T-cell (primary cell): Measurements from ENCODE around the gene EPHA3. TPM values are rescaled to one million over a fixed set of nuclear protein-coding genes. Genes with fewer than 3 reads are reported as not detected.

Source experiments
- ATAC-seq, 4 experiments: fragments of 200-7000 bp in 3 of 4; fragments of 150-1000 bp in 1 of 4; cut with Tn5 transposase; replicated peaks in 1 of 4; 1 replicate in 3 of 4; 2 replicates in 1 of 4; pipeline ENCODE4 v1.10.0; 2021; ENCODE audit warnings: moderate library complexity in 3 of 4, mild to moderate bottlenecking in 2 of 4, moderate number of reproducible peaks in 1 of 4
- CTCF ChIA-PET, 2 donors: fragments of 300-600 bp; sonication (Branson Sonifier 250); formaldehyde crosslinking; loops; one replicate each; lab custom pipeline; 2022; ENCODE audit warnings: antibody characterized with exemption in 2 of 2; lab: Charles Lee
- POLR2A ChIA-PET, 2 donors: fragments of 300-600 bp; sonication (Branson Sonifier 250); formaldehyde crosslinking; loops; one replicate each; lab custom pipeline; 2022; ENCODE audit warnings: antibody characterized with exemption in 2 of 2; lab: Charles Lee
- DNase-seq, 35 experiments: peaks; one replicate each; pipeline versions ENCODE4 v3.0.0 to v3.0.0-alpha.2; 2013 to 2023
- H3K27ac ChIP-seq: one replicate; pipeline ENCODE4 v1.5.1; 2013; ENCODE audit warnings: low read length
- H3K27me3 ChIP-seq, 2 experiments: replicated peaks in 1 of 2; 1 replicate in 1 of 2; 2 replicates in 1 of 2; pipeline versions ENCODE4 v1.6.1 to v1.7.0; 2013; ENCODE audit warnings: low read length in 1 of 2, mixed read lengths in 1 of 2; ENCODE audit not compliant: control insufficient read depth in 2 of 2, insufficient read depth in 2 of 2; ENCODE audit errors: extremely low read depth in 1 of 2
- H3K36me3 ChIP-seq, 2 donors: 1 replicate in 1 of 2; 2 replicates in 1 of 2; pipeline versions ENCODE4 v1.6.1 to v1.7.0; 2013; ENCODE audit warnings: low read length in 1 of 2; ENCODE audit not compliant: control insufficient read depth in 2 of 2, insufficient read depth in 1 of 2; ENCODE audit errors: extremely low read depth in 1 of 2
- H3K4me1 ChIP-seq, 2 experiments: 1 replicate in 1 of 2; 2 replicates in 1 of 2; pipeline versions ENCODE4 v1.6.1 to v1.7.0; 2013; ENCODE audit warnings: low read length in 2 of 2, mixed read lengths in 1 of 2; ENCODE audit not compliant: insufficient read depth in 2 of 2, control insufficient read depth in 1 of 2; ENCODE audit errors: extremely low read depth in 1 of 2
- H3K4me3 ChIP-seq, 2 donors: 1 replicate in 1 of 2; 2 replicates in 1 of 2; pipeline versions ENCODE4 v1.5.1 to v1.7.0; 2013; ENCODE audit warnings: mild to moderate bottlenecking in 2 of 2, low read length in 1 of 2, moderate library complexity in 1 of 2; ENCODE audit not compliant: control insufficient read depth in 1 of 2; ENCODE audit errors: extremely low read depth in 1 of 2
- H3K9me3 ChIP-seq: 2 replicates; pipeline ENCODE4 v1.7.0; 2013
- H3K27ac Mint-ChIP-seq, 2 donors: one replicate each; pipeline ENCODE4 v1.8.0; 2020 to 2021; ENCODE audit warnings: mild to moderate bottlenecking in 2 of 2, mixed read lengths in 2 of 2
- H3K27me3 Mint-ChIP-seq, 2 donors: one replicate each; pipeline ENCODE4 v1.8.0; 2021 to 2022; ENCODE audit warnings: mixed read lengths in 2 of 2
- H3K36me3 Mint-ChIP-seq: one replicate; pipeline ENCODE4 v1.8.0; 2021; ENCODE audit warnings: mixed read lengths
- H3K4me1 Mint-ChIP-seq, 3 donors: one replicate each; pipeline ENCODE4 v1.8.0; 2020 to 2022; ENCODE audit warnings: mixed read lengths in 3 of 3, mild to moderate bottlenecking in 1 of 3
- H3K4me3 Mint-ChIP-seq, 3 donors: one replicate each; pipeline ENCODE4 v1.8.0; 2020 to 2022; ENCODE audit warnings: mild to moderate bottlenecking in 3 of 3, mixed read lengths in 3 of 3, moderate library complexity in 3 of 3
- H3K9me3 Mint-ChIP-seq, 3 donors: one replicate each; pipeline ENCODE4 v1.8.0; 2020 to 2022; ENCODE audit warnings: mixed read lengths in 3 of 3
- WGBS: methylation state at CpG from one replicate; pipeline ENCODE4 v1.1.5; 2013; ENCODE audit warnings: missing lambda C conversion rate; ENCODE audit not compliant: insufficient coverage; 5-methylcytosine and 5-hydroxymethylcytosine counted together
- total RNA-seq, 35 experiments: library from RNA in 6 of 35; stranded (reverse) in 6 of 35; fragments of 120-200 nt in 1 of 35; gene quantifications; one replicate each; pipeline versions ENCODE4 v1.2.1 to v1.2.4 and lab custom pipeline; 2013 to 2026

Gene EPHA3
- total RNA-seq, 5 donors from 2014 or later (not counting 1 experiment from before 2014, with no cell fraction given) = not detected

GRCh38 chr3:89116476-89116875 is 9.1 kb downstream of the EPHA3 start:
- Histone ChIP-seq H3K36me3 (no peaks in the 10 kb centered on the region), H3K27me3 (peaks cover 2 to 4% of the 10 kb centered on the region in 2 experiments), H3K4me3 (no peak overlapping the region), H3K27ac (no peak overlapping the region), H3K4me1 (no peaks in the 10 kb centered on the region), H3K9me3 (no peaks in the 10 kb centered on the region)
- ChIA-PET POLR2A (no interaction called here), CTCF (interaction anchor here in 1 of 2 donors (0.7 kb wide), 1 partner anchor 901 kb away, joined by 3 read pairs; no protein-coding TSS in a partner anchor)
- ATAC-seq (no peak), DNase-seq (no peak)
- H3K27me3 Mint-ChIP-seq = peaks cover 9 to 15% of the 10 kb centered on the region in 2 donors
- no peak overlapping the region for H3K4me3 Mint-ChIP-seq
- no peaks in the 10 kb centered on the region for H3K9me3 Mint-ChIP-seq
- no peaks in the 10 kb centered on the region for H3K36me3 Mint-ChIP-seq
- no peak overlapping the region for H3K27ac Mint-ChIP-seq
- peaks cover 0 to 5% (median 3%) of the 10 kb centered on the region in 3 donors for H3K4me1 Mint-ChIP-seq

DNA sequence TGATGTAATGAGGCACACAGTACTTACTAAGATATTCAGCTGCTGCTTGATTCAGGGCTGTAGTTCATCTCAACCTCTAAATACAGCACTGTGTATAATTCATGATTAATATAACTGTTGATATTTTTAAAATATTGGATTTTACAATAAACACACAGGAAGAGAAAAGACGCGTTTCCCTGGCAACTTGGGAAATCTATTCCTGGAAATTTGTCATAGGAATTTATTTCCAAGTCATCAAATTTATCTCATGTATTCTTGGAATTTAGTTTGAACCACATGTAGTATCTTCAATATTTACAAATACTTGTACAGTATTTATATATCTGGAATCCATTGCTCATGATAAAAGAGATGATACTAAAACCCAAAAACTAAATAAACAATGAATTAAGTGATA is 30.6 kb downstream of the EPHA3 start:
- Mint-ChIP-seq H3K36me3 (no peaks in the 10 kb centered on the region), H3K27ac (no peak overlapping the region), H3K4me1 (no peaks in the 10 kb centered on the region), H3K4me3 (no peak overlapping the region), H3K9me3 (peaks cover 3 to 6% (median 3%) of the 10 kb centered on the region in 3 donors), H3K27me3 (no peaks in the 10 kb centered on the region)
- no peak overlapping the region for H3K27ac ChIP-seq
- no peaks in the 10 kb centered on the region for H3K9me3 ChIP-seq
- ATAC-seq = no peak
- no peaks in the 10 kb centered on the region for H3K36me3 ChIP-seq
- H3K27me3 ChIP-seq = no peaks in the 10 kb centered on the region
- POLR2A ChIA-PET = no interaction called here
- WGBS = no CpG with 5 or more reads among the region's 2 CpGs
- no peak overlapping the region for H3K4me3 ChIP-seq
- CTCF ChIA-PET = no interaction called here
- no peak for DNase-seq
- no peaks in the 10 kb centered on the region for H3K4me1 ChIP-seq

DNA sequence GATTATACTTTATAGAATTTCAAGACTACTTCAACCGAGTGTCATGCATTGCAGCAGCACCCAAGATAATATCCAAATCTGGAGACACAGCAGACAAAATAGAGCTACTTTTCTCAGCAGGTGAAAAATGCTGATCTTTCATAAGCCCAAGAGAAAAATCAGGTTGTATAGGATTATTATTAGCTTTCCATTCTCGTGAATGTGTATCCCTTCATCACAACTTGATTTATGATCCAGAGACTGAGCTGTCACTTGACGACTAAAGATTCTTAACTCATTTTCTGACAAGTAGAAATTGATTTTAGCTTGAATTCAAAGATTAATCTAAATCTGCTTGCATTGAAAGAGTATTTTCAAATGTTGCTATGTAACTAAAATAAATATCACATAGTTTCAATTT is 32.4 kb downstream of the EPHA3 start:
- Mint-ChIP-seq H3K27ac (no peak overlapping the region), H3K4me3 (no peak overlapping the region), H3K36me3 (no peaks in the 10 kb centered on the region), H3K9me3 (peaks cover 0 to 4% (median 2%) of the 10 kb centered on the region in 3 donors), H3K27me3 (no peaks in the 10 kb centered on the region), H3K4me1 (no peaks in the 10 kb centered on the region)
- Histone ChIP-seq H3K9me3 (no peaks in the 10 kb centered on the region), H3K36me3 (no peaks in the 10 kb centered on the region), H3K27ac (no peak overlapping the region), H3K4me1 (no peaks in the 10 kb centered on the region), H3K27me3 (no peaks in the 10 kb centered on the region), H3K4me3 (no peak overlapping the region)
- WGBS = no CpG with 5 or more reads among the region's 3 CpGs
- ATAC-seq = no peak
- CTCF ChIA-PET = interaction anchor here in 1 of 2 donors (0.7 kb wide), 1 partner anchor 10 kb away, joined by 3 read pairs; no protein-coding TSS in a partner anchor
- POLR2A ChIA-PET = no interaction called here
- DNase-seq = no peak

- DNase-seq (no peak), ATAC-seq (no peak)
- peaks cover 0 to 7% (median 2%) of the 10 kb centered on the region in 3 donors for H3K9me3 Mint-ChIP-seq
- no peaks in the 10 kb centered on the region for H3K4me1 Mint-ChIP-seq
- Histone ChIP-seq H3K27ac (no peak overlapping the region), H3K36me3 (no peaks in the 10 kb centered on the region), H3K4me3 (no peak overlapping the region), H3K4me1 (no peaks in the 10 kb centered on the region), H3K27me3 (no peaks in the 10 kb centered on the region), H3K9me3 (no peaks in the 10 kb centered on the region)
- WGBS = 80% methylated on average over 1 of the region's 2 CpGs
- POLR2A ChIA-PET = no interaction called here
- H3K36me3 Mint-ChIP-seq = no peaks in the 10 kb centered on the region
- no peaks in the 10 kb centered on the region for H3K27me3 Mint-ChIP-seq
- CTCF ChIA-PET = no interaction called here
- H3K4me3 Mint-ChIP-seq = no peak overlapping the region
- H3K27ac Mint-ChIP-seq = no peak overlapping the region
Measured at GRCh38 chr3:89144080-89144479, 36.7 kb downstream of the EPHA3 start.

GRCh38 chr3:89145995-89146394 is 38.6 kb downstream of the EPHA3 start:
- DNase-seq (no peak), ATAC-seq (no peak)
- no peaks in the 10 kb centered on the region for H3K9me3 ChIP-seq
- H3K4me3 ChIP-seq = no peak overlapping the region
- no peaks in the 10 kb centered on the region for H3K4me1 ChIP-seq
- H3K4me3 Mint-ChIP-seq = no peak overlapping the region
- POLR2A ChIA-PET = no interaction called here
- no peaks in the 10 kb centered on the region for H3K36me3 ChIP-seq
- no peaks in the 10 kb centered on the region for H3K27me3 ChIP-seq
- H3K4me1 Mint-ChIP-seq = no peaks in the 10 kb centered on the region
- no peak overlapping the region for H3K27ac ChIP-seq
- H3K36me3 Mint-ChIP-seq = no peaks in the 10 kb centered on the region
- H3K27me3 Mint-ChIP-seq = no peaks in the 10 kb centered on the region
- H3K9me3 Mint-ChIP-seq = peaks cover 0 to 7% (median 0%) of the 10 kb centered on the region in 3 donors
- CTCF ChIA-PET = no interaction called here
- H3K27ac Mint-ChIP-seq = no peak overlapping the region

- no peak for DNase-seq
- ChIA-PET CTCF (no interaction called here), POLR2A (no interaction called here)
- H3K9me3 Mint-ChIP-seq = peaks cover 0 to 10% (median 4%) of the 10 kb centered on the region in 3 donors
- no peak overlapping the region for H3K27ac Mint-ChIP-seq
- no peak for ATAC-seq
- Histone ChIP-seq H3K27ac (no peak overlapping the region), H3K9me3 (no peaks in the 10 kb centered on the region), H3K4me1 (no peaks in the 10 kb centered on the region), H3K36me3 (no peaks in the 10 kb centered on the region), H3K4me3 (no peak overlapping the region), H3K27me3 (no peaks in the 10 kb centered on the region)
- no peaks in the 10 kb centered on the region for H3K36me3 Mint-ChIP-seq
- H3K4me3 Mint-ChIP-seq = no peak overlapping the region
- H3K4me1 Mint-ChIP-seq = no peaks in the 10 kb centered on the region
- no peaks in the 10 kb centered on the region for H3K27me3 Mint-ChIP-seq
Measured at GRCh38 chr3:89154416-89154815, 47.0 kb downstream of the EPHA3 start.

- no peak overlapping the region for H3K4me3 Mint-ChIP-seq
- CTCF ChIA-PET = no interaction called here
- WGBS = no CpG with 5 or more reads among the region's 6 CpGs
- no peaks in the 10 kb centered on the region for H3K27me3 ChIP-seq
- H3K36me3 ChIP-seq = no peaks in the 10 kb centered on the region
- DNase-seq (no peak), ATAC-seq (no peak)
- no peaks in the 10 kb centered on the region for H3K36me3 Mint-ChIP-seq
- H3K9me3 ChIP-seq = no peaks in the 10 kb centered on the region
- no peak overlapping the region for H3K4me3 ChIP-seq
- no peak overlapping the region for H3K27ac Mint-ChIP-seq
- H3K27me3 Mint-ChIP-seq = no peaks in the 10 kb centered on the region
- no peaks in the 10 kb centered on the region for H3K4me1 ChIP-seq
- H3K9me3 Mint-ChIP-seq = peaks cover 0 to 10% (median 4%) of the 10 kb centered on the region in 3 donors
- no peaks in the 10 kb centered on the region for H3K4me1 Mint-ChIP-seq
- no peak overlapping the region for H3K27ac ChIP-seq
- POLR2A ChIA-PET = no interaction called here
Measured at GRCh38 chr3:89155811-89156210, 48.4 kb downstream of the EPHA3 start.
